HL-60 (cell line): ENCODE data around the gene TTC9.

Source experiments
- CTCF ChIP-seq: IDR thresholded peaks from one replicate; pipeline ENCODE4 v1.5.1; 2011; ENCODE audit warnings: low read length, control low read depth, inconsistent platforms; ENCODE audit not compliant: insufficient read depth
- GABPA ChIP-seq: IDR thresholded peaks from 2 replicates; pipeline ENCODE4 v1.6.1; 2012; ENCODE audit warnings: low read depth
- POLR2AphosphoS5 ChIP-seq: IDR thresholded peaks from 2 replicates; pipeline ENCODE4 v1.6.1; 2012; ENCODE audit warnings: low read depth

- TF ChIP-seq CTCF (no peak), POLR2AphosphoS5 (no peak), GABPA (no peak)
Measured at GRCh38 chr14:70699646-70700045, 57.9 kb downstream of the TTC9 start.
